ENCODE data around the gene ITGAV.

DNA sequence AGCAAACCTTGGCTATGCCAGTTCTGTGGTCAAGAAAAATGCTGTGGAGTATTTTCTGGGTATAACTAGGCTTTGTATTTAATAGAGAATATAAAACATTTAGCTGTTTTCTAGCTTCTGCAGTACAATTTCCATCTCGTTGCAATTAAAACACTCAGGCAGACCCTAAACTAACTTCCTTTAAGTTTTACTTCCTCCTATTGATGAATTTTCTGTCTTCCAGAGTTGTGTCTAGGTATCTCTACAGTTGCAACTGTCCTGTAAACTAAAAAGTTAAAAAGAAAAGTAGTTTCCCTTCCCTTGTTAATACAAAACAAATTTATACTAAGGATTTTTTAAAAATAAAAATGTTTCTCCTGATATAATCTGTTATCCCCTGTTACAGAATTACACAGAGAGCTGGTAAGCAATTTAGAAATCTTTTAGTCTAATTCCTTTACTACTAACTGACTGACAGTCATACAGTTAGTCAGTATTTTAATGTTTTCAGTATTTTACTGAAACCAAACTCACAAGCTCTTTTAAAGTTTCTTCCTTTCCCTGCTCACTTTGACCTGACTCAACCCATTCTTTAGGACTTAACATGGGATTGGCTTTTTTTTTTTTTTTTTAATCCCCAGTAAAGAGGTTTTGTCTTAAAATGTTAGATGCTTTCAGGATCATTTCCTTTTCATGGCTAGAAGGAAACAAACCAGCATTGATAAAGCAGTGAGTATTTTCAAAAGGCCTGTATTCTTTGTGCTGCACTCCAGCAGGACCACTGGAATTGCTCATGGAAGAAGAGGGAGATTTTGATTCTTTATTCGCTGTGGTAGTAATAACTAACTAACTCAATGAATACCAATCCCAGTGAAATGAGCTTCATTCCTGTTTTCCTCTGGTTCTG is 22.9 kb downstream of the ITGAV start:
- TF ChIP-seq CTCF (IDR thresholded peaks at IDR 0.05) (no peak), POLR2A (IDR thresholded peaks at IDR 0.05) (no peak)

All from lower leg skin (tissue), 3 donors.